Ishikawa (cell line): ENCODE measurements around the gene PFKP.

Source experiments
- CEBPB ChIP-seq: IDR thresholded peaks from 2 replicates; pipeline ENCODE4 v1.6.1; 2012
- CREB1 ChIP-seq: IDR thresholded peaks from 2 replicates; pipeline ENCODE4 v1.6.1; 2012; ENCODE audit warnings: low read depth
- EGR1 ChIP-seq: IDR thresholded peaks from 2 replicates; pipeline ENCODE4 v1.6.1; 2012
- EP300 ChIP-seq: IDR thresholded peaks from 2 replicates; pipeline ENCODE4 v1.6.1; 2012; ENCODE audit warnings: borderline replicate concordance
- FOXM1 ChIP-seq: IDR thresholded peaks from 2 replicates; pipeline ENCODE4 v1.6.1; 2012; ENCODE audit warnings: low read depth, borderline replicate concordance
- NFIC ChIP-seq: IDR thresholded peaks from 2 replicates; pipeline ENCODE4 v1.6.1; 2012
- RAD21 ChIP-seq: IDR thresholded peaks from 2 replicates; pipeline ENCODE4 v1.6.1; 2012; ENCODE audit warnings: low read depth
- TAF1 ChIP-seq: IDR thresholded peaks from 2 replicates; pipeline ENCODE4 v1.6.1; 2012; ENCODE audit warnings: low read depth, mild to moderate bottlenecking
- TCF12 ChIP-seq: IDR thresholded peaks from 2 replicates; pipeline ENCODE4 v1.6.1; 2012; ENCODE audit warnings: low read depth
- TEAD4 ChIP-seq: IDR thresholded peaks from 2 replicates; pipeline ENCODE4 v1.6.1; 2012
- YY1 ChIP-seq: IDR thresholded peaks from 2 replicates; pipeline ENCODE4 v1.6.1; 2012; ENCODE audit warnings: low read depth
- ZBTB7A ChIP-seq: IDR thresholded peaks from 2 replicates; pipeline ENCODE4 v1.6.1; 2012; ENCODE audit warnings: low read depth
- TF ChIP-seq, protein P1 (sequence below): IDR thresholded peaks from 2 replicates; pipeline ENCODE4 v1.6.1; 2012; ENCODE audit warnings: low read depth, mild to moderate bottlenecking
- TF ChIP-seq, protein P2 (sequence below): IDR thresholded peaks from 2 replicates; pipeline ENCODE4 v1.6.1; 2012
- TF ChIP-seq, protein P3 (sequence below): IDR thresholded peaks from 2 replicates; pipeline ENCODE4 v1.6.1; 2012

The PFKP gene

DNA sequence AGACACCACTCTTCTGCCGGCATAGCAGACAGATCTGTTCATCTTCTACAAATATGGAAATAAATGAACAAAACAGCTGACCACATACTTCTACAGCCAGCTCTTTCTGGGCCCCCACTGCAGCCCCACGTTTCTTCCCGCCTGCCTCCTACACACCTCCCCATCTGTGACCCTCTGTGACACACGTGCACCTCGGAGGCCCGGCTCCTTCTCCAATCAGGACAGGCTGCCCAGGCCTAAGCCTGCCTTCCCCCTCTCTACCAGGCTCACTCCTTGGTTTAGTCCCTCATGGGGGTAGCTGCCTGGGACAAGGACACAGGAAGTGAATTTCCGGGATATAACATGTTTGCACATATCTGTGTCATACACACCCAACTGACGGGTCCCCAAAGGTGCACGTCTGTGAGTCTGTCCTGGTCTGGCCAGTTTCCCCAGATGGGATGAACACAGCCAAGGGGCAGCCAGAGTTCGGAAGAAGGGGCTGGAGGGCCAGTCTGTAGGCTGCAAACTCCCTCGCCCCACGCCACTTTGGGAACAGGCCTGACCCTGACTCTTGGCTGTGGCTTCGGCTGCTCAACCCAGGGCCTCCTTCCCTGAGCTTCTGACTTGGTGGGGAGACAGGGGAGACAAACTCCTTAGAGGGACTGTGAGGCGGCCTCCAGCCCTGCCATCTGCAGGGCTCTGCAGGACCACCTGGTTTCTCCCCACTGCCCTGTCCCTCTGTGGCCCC lies 75.0 kb downstream of the PFKP start:
- TF ChIP-seq TCF12 = no peak
- no peak for TF ChIP-seq FOXM1
- no peak for TF ChIP-seq CREB1
- TF ChIP-seq, protein P1, sequence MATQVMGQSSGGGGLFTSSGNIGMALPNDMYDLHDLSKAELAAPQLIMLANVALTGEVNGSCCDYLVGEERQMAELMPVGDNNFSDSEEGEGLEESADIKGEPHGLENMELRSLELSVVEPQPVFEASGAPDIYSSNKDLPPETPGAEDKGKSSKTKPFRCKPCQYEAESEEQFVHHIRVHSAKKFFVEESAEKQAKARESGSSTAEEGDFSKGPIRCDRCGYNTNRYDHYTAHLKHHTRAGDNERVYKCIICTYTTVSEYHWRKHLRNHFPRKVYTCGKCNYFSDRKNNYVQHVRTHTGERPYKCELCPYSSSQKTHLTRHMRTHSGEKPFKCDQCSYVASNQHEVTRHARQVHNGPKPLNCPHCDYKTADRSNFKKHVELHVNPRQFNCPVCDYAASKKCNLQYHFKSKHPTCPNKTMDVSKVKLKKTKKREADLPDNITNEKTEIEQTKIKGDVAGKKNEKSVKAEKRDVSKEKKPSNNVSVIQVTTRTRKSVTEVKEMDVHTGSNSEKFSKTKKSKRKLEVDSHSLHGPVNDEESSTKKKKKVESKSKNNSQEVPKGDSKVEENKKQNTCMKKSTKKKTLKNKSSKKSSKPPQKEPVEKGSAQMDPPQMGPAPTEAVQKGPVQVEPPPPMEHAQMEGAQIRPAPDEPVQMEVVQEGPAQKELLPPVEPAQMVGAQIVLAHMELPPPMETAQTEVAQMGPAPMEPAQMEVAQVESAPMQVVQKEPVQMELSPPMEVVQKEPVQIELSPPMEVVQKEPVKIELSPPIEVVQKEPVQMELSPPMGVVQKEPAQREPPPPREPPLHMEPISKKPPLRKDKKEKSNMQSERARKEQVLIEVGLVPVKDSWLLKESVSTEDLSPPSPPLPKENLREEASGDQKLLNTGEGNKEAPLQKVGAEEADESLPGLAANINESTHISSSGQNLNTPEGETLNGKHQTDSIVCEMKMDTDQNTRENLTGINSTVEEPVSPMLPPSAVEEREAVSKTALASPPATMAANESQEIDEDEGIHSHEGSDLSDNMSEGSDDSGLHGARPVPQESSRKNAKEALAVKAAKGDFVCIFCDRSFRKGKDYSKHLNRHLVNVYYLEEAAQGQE = no peak
- TF ChIP-seq CEBPB = no peak
- no peak for TF ChIP-seq YY1
- TF ChIP-seq TAF1 = no peak

DNA sequence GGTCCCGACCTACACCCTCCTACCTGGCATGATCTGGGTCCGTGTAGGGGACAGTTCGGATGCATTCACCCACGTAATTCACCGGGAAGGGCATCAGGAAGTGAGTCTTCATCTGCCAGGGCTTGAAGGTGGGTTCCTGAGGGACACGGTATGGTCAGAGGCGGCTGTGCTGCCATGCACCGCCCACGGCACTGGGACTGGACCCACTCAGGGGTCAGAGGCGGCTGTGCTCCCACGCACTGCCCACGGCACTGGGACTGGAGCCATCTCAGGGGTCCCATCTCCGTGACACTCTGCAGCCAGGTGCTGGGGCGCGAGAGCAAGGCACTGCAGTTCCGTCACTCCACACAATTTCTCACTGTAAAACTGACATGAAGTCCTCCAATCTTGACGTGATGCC lies 76.0 kb downstream of the PFKP start:
- TF ChIP-seq FOXM1 = no peak
- no peak for TF ChIP-seq YY1
- no peak for TF ChIP-seq EP300
- TF ChIP-seq TCF12 = no peak
- TF ChIP-seq, protein P2, sequence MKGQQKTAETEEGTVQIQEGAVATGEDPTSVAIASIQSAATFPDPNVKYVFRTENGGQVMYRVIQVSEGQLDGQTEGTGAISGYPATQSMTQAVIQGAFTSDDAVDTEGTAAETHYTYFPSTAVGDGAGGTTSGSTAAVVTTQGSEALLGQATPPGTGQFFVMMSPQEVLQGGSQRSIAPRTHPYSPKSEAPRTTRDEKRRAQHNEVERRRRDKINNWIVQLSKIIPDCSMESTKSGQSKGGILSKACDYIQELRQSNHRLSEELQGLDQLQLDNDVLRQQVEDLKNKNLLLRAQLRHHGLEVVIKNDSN = no peak
- TF ChIP-seq ZBTB7A = no peak
- no peak for TF ChIP-seq TAF1
- no peak for TF ChIP-seq CREB1
- no peak for TF ChIP-seq NFIC
- TF ChIP-seq EGR1 = no peak
- TF ChIP-seq RAD21 = no peak
- no peak for TF ChIP-seq CEBPB
- TF ChIP-seq, protein P1 = no peak
- no peak for TF ChIP-seq TEAD4
- TF ChIP-seq, protein P3, sequence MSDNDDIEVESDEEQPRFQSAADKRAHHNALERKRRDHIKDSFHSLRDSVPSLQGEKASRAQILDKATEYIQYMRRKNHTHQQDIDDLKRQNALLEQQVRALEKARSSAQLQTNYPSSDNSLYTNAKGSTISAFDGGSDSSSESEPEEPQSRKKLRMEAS = no peak

DNA sequence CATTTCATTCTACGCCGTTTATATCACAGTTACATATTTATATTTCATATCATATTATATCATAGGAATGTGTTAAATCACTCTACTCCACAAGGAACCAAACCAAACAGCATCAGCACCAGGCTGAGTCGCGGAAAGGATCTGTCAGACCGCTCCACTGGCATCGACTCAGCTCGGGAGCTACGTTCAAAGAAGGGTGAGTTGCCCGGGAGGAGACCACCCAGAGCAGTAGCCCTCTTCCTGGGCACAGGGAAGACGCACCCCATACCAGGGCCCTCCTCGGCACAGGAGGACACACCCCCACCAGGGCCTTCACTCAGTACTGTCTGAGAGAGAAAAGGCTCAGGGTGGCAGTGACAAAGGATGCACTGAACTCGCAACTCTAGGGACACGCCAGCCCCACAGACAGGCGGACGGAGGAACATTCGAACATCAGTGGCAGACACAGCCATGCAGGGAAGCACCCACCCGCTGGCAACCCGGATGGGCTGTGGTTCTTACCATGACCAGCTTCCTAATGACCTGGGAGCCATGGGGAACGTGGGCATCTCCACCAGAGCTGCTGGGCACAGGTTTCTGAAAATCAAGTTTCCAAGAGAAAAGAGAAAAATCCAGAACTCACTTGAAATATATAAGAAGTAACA lies 76.6 kb downstream of the PFKP start:
- TF ChIP-seq TAF1 (no peak), FOXM1 (no peak), NFIC (no peak), TEAD4 (no peak), EGR1 (no peak), TCF12 (no peak), RAD21 (no peak), EP300 (no peak), YY1 (no peak), ZBTB7A (no peak)
- TF ChIP-seq, protein P2 = no peak
- TF ChIP-seq, protein P3 = no peak

DNA sequence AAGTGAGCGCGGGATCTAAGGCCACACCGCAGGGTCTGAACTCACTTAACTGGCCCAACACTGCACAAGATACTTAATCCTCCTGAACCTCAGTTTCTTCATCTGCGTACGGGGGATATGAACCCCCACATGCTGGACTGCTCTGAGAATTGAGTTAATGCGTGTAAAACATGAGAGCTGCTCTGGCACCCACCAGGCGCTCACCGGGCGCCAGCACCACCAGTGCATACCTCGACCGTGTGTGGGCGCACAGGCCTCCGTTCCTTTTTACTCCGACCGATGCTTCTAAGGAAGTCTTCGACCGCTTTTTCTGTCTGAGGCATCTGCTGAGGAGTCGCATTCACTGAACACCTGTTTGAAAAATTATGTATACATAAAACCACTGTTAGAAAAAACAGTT lies 78.0 kb downstream of the PFKP start:
- TF ChIP-seq FOXM1 = no peak

DNA sequence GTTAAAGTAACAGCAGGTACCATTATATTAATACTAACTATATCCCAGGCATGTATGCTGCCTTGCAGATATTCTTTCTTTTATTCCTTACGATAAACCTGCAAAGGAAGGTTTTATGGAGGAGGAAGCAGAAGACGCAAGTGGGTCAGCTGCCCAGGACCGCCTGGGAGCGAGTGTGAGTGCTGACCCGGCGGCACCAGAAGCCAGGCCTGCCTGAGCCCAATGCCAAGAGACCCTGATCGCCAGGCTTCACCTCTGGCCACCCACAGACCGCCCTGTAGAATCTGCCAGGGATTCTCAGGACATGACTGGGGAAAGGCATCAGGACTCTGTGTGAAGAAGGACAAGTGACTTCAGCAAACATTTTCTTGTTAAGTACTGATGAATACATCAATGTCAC lies 78.9 kb downstream of the PFKP start:
- TF ChIP-seq RAD21 (no peak), EP300 (no peak), EGR1 (no peak), FOXM1 (no peak), CEBPB (no peak), TAF1 (no peak)
- TF ChIP-seq, protein P1 = no peak
